ENCODE results near the gene PGAP3.
A peak's percentile ranks its signal among the peaks of the same experiment; 100 is the strongest.

PGAP3 gene

DNA sequence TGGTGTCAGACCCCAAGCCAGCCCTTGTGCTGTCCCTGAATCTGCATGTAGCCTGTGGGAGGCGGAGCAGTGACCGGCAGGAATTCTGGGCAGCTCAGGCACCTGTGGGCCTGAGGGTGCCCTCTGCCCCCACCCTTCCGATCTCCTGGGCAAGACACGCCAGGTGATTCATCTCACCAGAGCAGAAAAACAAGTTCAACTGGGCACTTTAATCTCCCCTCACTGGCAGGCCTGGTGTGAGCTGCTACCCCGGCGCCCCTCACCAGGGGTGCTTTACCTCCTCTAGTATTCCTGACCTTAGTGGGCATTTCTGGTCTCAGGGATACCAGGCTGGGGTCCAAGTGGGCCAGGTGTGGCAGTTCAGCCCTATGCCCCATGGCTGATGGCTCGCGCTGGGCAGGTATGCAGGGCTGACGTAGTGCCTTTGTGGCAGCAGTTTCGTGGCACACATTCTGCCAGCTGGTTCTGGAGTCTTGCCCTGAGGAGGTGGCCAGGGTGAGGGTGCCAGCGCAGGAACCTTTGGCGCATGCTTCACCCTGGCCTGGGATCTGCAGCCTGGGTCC is 18.0 kb upstream of the PGAP3 start:
- H3K4me2 ChIP-seq (ENCODE audit: low read length), result no peak overlapping the region
- no peak overlapping the region for H4K5ac ChIP-seq (ENCODE audit: low read length)
- no peak overlapping the region for H2AK5ac ChIP-seq (ENCODE audit: low read length)
- no peak overlapping the region for H2BK120ac ChIP-seq (ENCODE audit: low read depth, low read length)
- no peak overlapping the region for H3K4ac ChIP-seq (ENCODE audit: low read depth, low read length)
- no peaks in the 10 kb centered on the region for H3K27me3 ChIP-seq (ENCODE audit: insufficient read depth, low read length, poor library complexity)
- H3K27ac ChIP-seq (ENCODE audit: low read depth, low read length), result no peak overlapping the region
- H3K4me1 ChIP-seq (ENCODE audit: control insufficient read depth, low read depth, low read length), result peaks cover 12% of the 10 kb centered on the region
- H2BK5ac ChIP-seq (ENCODE audit: low read length), result no peak overlapping the region
- no peak overlapping the region for H3K18ac ChIP-seq (ENCODE audit: low read length)
- peaks cover 12% of the 10 kb centered on the region for H3K79me1 ChIP-seq (ENCODE audit: low read length)
- no peak overlapping the region for H3K4me3 ChIP-seq (ENCODE audit: low read length)
- H4K8ac ChIP-seq (ENCODE audit: low read depth, low read length), result no peak overlapping the region
- H3K23ac ChIP-seq (ENCODE audit: low read length), result no peak overlapping the region
- peaks cover 10% of the 10 kb centered on the region for H3K36me3 ChIP-seq (ENCODE audit: control insufficient read depth, insufficient read depth, low read length)
- no peak overlapping the region for H3K9ac ChIP-seq (ENCODE audit: low read length)
- H3K56ac ChIP-seq (ENCODE audit: low read length), result no peak overlapping the region
- WGBS (ENCODE audit: extremely low coverage, insufficient coverage, low lambda C conversion rate), result no CpG with 5 or more reads among the region's 12 CpGs
- DNase-seq, result no peak
- no peak overlapping the region for H2BK15ac ChIP-seq (replicated peaks; ENCODE audit: low read depth)
- H3K79me2 ChIP-seq (ENCODE audit: control insufficient read depth, insufficient read depth, low read length), result peaks cover 48% of the 10 kb centered on the region

DNA sequence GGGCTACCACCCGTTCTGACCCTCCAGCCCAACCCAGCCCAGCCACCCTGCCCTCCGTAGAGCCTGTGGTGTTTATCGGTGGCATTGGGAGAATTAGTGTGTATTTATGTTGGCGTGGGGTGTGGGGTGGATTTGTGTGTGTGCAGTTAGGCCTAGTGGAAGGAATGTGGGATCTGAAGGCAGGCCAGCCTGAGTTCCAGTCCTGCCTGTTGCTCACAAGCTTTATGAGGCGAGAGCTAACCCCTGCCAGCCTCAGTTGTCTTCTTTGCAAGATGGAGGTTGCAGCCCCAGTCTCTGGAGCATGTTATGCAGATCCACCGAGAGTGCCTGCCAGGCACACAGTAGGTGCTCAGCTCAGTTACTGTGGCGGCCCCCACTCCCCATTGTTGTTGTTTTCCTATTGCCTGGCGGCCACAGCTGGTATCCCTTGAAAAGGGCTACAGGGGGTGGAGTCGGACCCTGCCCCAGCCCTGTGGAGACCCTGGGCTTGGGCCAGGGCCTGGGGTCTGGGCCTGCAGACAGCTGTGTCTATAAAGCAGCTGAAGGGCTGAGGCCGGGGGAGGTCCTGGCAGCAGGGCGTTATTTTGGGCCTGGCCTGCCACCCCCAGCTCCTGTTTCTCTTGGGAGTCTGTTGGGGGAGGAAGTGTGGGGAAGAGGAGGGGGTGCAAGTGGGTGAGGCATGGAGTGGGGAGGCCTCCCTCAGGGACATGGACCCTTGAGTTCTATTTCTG is 17.1 kb upstream of the PGAP3 start:
- no CpG with 5 or more reads among the region's 11 CpGs for WGBS (ENCODE audit: extremely low coverage, insufficient coverage, low lambda C conversion rate)
- Histone ChIP-seq H3K4me3 (ENCODE audit: low read length) (no peak overlapping the region), H2BK120ac (ENCODE audit: low read depth, low read length) (no peak overlapping the region), H3K23ac (ENCODE audit: low read length) (peak overlapping the region; percentile 96), H3K9ac (ENCODE audit: low read length) (peak overlapping the region; percentile 3), H2BK15ac (replicated peaks; ENCODE audit: low read depth) (no peak overlapping the region), H3K18ac (ENCODE audit: low read length) (no peak overlapping the region), H3K4me2 (ENCODE audit: low read length) (no peak overlapping the region), H3K36me3 (ENCODE audit: control insufficient read depth, insufficient read depth, low read length) (peaks cover 8% of the 10 kb centered on the region), H2BK5ac (ENCODE audit: low read length) (peak overlapping the region; percentile 4), H3K27me3 (ENCODE audit: insufficient read depth, low read length, poor library complexity) (no peaks in the 10 kb centered on the region), H3K79me1 (ENCODE audit: low read length) (peaks cover 12% of the 10 kb centered on the region), H3K27ac (ENCODE audit: low read depth, low read length) (no peak overlapping the region), H3K56ac (ENCODE audit: low read length) (peak overlapping the region; percentile 80), H4K8ac (ENCODE audit: low read depth, low read length) (no peak overlapping the region), H3K79me2 (ENCODE audit: control insufficient read depth, insufficient read depth, low read length) (peaks cover 57% of the 10 kb centered on the region), H3K4me1 (ENCODE audit: control insufficient read depth, low read depth, low read length) (peaks cover 12% of the 10 kb centered on the region), H2AK5ac (ENCODE audit: low read length) (no peak overlapping the region), H3K4ac (ENCODE audit: low read depth, low read length) (no peak overlapping the region), H4K5ac (ENCODE audit: low read length) (no peak overlapping the region)
- peak; percentile 45 for DNase-seq

DNA sequence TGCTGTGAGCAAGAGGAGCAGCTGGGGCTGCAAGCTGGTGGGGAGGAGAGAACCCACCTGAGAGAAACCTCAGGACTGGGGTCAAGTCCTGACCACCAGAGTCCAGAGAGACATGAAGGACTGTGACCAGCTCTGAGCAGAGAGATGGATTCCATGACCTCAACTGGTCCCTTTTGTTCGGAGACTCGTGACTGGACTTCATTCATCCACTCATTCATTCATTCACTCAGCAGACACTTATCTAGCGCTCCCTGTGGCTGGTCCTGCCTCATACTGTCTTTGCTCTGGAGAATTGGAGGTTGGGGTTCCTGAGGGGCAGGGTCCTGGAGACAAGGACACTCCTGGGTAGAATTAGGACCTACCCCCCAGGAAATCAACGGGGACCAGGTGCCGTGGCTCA is 16.1 kb upstream of the PGAP3 start:
- Histone ChIP-seq H2AK5ac (ENCODE audit: low read length) (no peak overlapping the region), H3K4me2 (ENCODE audit: low read length) (no peak overlapping the region), H3K79me1 (ENCODE audit: low read length) (peaks cover 12% of the 10 kb centered on the region), H3K18ac (ENCODE audit: low read length) (no peak overlapping the region), H3K4ac (ENCODE audit: low read depth, low read length) (no peak overlapping the region), H3K36me3 (ENCODE audit: control insufficient read depth, insufficient read depth, low read length) (peaks cover 6% of the 10 kb centered on the region), H2BK15ac (replicated peaks; ENCODE audit: low read depth) (no peak overlapping the region), H3K27ac (ENCODE audit: low read depth, low read length) (no peak overlapping the region), H3K9ac (ENCODE audit: low read length) (no peak overlapping the region), H3K56ac (ENCODE audit: low read length) (no peak overlapping the region), H2BK120ac (ENCODE audit: low read depth, low read length) (no peak overlapping the region), H3K4me3 (ENCODE audit: low read length) (no peak overlapping the region), H2BK5ac (ENCODE audit: low read length) (no peak overlapping the region), H3K79me2 (ENCODE audit: control insufficient read depth, insufficient read depth, low read length) (peaks cover 57% of the 10 kb centered on the region), H3K4me1 (ENCODE audit: control insufficient read depth, low read depth, low read length) (peaks cover 12% of the 10 kb centered on the region), H3K27me3 (ENCODE audit: insufficient read depth, low read length, poor library complexity) (no peaks in the 10 kb centered on the region), H4K8ac (ENCODE audit: low read depth, low read length) (no peak overlapping the region), H3K23ac (ENCODE audit: low read length) (no peak overlapping the region), H4K5ac (ENCODE audit: low read length) (no peak overlapping the region)
- no CpG with 5 or more reads among the region's 5 CpGs for whole genome bisulfite sequencing (ENCODE audit: extremely low coverage, insufficient coverage, low lambda C conversion rate)
- DNase-seq, result no peak

DNA sequence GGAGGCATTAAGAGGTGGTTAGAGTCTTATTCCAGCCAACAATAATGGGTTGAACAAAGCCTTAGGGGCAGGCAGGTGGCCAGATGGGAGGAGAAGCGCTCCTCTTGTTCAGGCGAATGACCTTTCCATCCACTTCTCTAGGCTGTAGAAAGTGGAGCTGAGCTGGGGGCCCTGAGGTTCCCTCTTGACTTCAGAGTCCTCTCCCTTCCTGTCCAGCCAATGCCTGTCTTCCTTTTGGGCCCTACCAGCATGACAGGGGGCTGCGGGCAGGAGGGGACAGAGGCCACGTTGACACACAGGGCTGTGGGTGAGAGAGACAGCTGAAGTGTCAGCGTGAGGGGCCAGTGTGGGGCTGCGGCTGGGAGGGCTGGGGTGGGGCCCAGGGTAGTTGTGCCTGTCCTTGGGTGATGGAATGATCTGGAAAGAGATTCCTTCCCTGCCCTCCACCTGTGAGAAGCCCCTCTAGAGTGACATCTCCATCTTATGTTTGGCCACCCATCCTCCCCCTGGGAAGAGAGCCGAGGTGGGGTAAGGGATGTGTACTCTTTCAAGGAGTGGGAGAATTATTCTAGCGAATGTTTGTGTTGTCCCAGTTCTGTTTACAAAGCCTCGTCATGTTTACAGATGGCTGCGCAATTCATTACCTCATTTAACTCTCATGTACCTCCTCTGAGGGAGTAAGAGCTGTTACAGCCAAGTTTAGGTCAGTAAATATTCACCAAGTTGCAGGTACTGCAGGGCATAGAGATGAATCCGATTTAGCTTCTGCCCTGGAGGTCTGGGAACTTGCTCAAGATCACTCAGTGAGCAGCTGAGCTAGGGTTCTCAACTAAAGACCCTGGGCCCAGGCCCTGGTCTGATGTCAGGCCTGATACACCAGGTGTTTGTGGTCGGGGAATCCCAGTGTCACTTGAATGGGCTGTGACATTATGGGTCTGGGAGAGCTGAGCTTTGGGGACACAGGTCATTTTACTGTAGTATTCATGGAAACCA is 15.3 kb upstream of the PGAP3 start:
- H3K36me3 ChIP-seq (ENCODE audit: control insufficient read depth, insufficient read depth, low read length), result peaks cover 2% of the 10 kb centered on the region
- H3K56ac ChIP-seq (ENCODE audit: low read length), result no peak overlapping the region
- H3K79me2 ChIP-seq (ENCODE audit: control insufficient read depth, insufficient read depth, low read length), result peaks cover 57% of the 10 kb centered on the region
- no peak overlapping the region for H2BK15ac ChIP-seq (replicated peaks; ENCODE audit: low read depth)
- H4K5ac ChIP-seq (ENCODE audit: low read length), result no peak overlapping the region
- H3K4me2 ChIP-seq (ENCODE audit: low read length), result no peak overlapping the region
- no peak overlapping the region for H2BK5ac ChIP-seq (ENCODE audit: low read length)
- H2BK120ac ChIP-seq (ENCODE audit: low read depth, low read length), result no peak overlapping the region
- WGBS (ENCODE audit: extremely low coverage, insufficient coverage, low lambda C conversion rate), result no CpG with 5 or more reads among the region's 12 CpGs
- H3K27me3 ChIP-seq (ENCODE audit: insufficient read depth, low read length, poor library complexity), result no peaks in the 10 kb centered on the region
- H3K79me1 ChIP-seq (ENCODE audit: low read length), result peaks cover 12% of the 10 kb centered on the region
- no peak overlapping the region for H3K27ac ChIP-seq (ENCODE audit: low read depth, low read length)
- H3K4ac ChIP-seq (ENCODE audit: low read depth, low read length), result no peak overlapping the region
- H3K18ac ChIP-seq (ENCODE audit: low read length), result no peak overlapping the region
- H3K23ac ChIP-seq (ENCODE audit: low read length), result no peak overlapping the region
- no peak overlapping the region for H2AK5ac ChIP-seq (ENCODE audit: low read length)
- H4K8ac ChIP-seq (ENCODE audit: low read depth, low read length), result no peak overlapping the region
- peaks cover 12% of the 10 kb centered on the region for H3K4me1 ChIP-seq (ENCODE audit: control insufficient read depth, low read depth, low read length)
- H3K9ac ChIP-seq (ENCODE audit: low read length), result no peak overlapping the region
- DNase-seq, result no peak
- H3K4me3 ChIP-seq (ENCODE audit: low read length), result no peak overlapping the region

DNA sequence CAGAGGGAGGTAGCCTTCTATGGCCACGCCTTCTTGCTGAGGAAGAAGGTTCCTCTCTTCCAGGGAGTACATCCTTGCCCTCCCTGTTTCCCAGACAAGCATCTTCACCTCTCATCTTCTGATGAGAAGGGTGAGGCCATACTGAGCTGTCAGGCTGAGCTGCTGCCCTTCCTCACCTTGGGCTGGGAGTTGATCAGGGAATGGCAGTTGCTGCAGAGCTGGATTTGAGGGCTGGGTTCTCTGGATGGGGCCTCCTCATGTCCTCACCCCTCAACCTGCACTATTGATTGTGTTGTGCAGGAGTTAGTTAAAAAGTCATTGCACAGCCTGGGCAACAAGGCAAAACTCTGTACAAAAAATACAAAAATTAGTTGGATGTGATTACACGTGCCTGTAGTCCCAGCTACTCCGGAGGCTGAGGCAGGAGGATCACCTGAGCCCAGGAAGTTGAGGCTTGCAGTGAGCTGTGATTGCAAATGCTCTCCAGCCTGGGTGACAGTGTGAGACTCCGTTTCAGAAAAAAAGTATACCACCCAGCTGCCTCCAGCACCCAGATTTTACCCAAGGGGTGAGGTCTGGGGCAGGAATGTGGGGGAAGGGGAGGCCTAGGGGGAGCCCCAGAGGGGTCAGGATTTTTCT is 14.0 kb upstream of the PGAP3 start:
- Histone ChIP-seq H3K4me2 (ENCODE audit: low read length) (peak overlapping the region; percentile 84), H3K79me1 (ENCODE audit: low read length) (peaks cover 11% of the 10 kb centered on the region), H3K23ac (ENCODE audit: low read length) (no peak overlapping the region), H3K27me3 (ENCODE audit: insufficient read depth, low read length, poor library complexity) (no peaks in the 10 kb centered on the region), H2BK120ac (ENCODE audit: low read depth, low read length) (no peak overlapping the region), H4K5ac (ENCODE audit: low read length) (no peak overlapping the region), H3K18ac (ENCODE audit: low read length) (no peak overlapping the region), H3K4me3 (ENCODE audit: low read length) (no peak overlapping the region), H3K4ac (ENCODE audit: low read depth, low read length) (no peak overlapping the region), H2AK5ac (ENCODE audit: low read length) (no peak overlapping the region), H3K9ac (ENCODE audit: low read length) (peak overlapping the region; percentile 85), H3K79me2 (ENCODE audit: control insufficient read depth, insufficient read depth, low read length) (peaks cover 57% of the 10 kb centered on the region), H3K56ac (ENCODE audit: low read length) (peak overlapping the region; percentile 90), H4K8ac (ENCODE audit: low read depth, low read length) (no peak overlapping the region), H3K4me1 (ENCODE audit: control insufficient read depth, low read depth, low read length) (peaks cover 12% of the 10 kb centered on the region), H2BK15ac (replicated peaks; ENCODE audit: low read depth) (no peak overlapping the region), H3K36me3 (ENCODE audit: control insufficient read depth, insufficient read depth, low read length) (no peaks in the 10 kb centered on the region), H3K27ac (ENCODE audit: low read depth, low read length) (no peak overlapping the region), H2BK5ac (ENCODE audit: low read length) (no peak overlapping the region)
- DNase-seq, result no peak
- WGBS (ENCODE audit: extremely low coverage, insufficient coverage, low lambda C conversion rate), result no CpG with 5 or more reads among the region's 4 CpGs
